GM23338 (cell line): ENCODE results near the gene GPR33. TPM values are rescaled to one million over a fixed set of nuclear protein-coding genes. Genes with fewer than 3 reads are reported as not detected.
A peak's percentile ranks its signal among the peaks of the same experiment; 100 is the strongest.

Experiments used
- ATAC-seq: fragments of 200-7000 bp; cut with Tn5 transposase; 3 replicates; pipeline ENCODE4 v1.9.1; 2020
- DNase-seq: peaks from one replicate; pipeline ENCODE4 v3.0.0-alpha.2; 2015; ENCODE audit warnings: low spot score
- H2AFZ ChIP-seq: fragments of 200-600 bp; sonication (generic); 2 replicates; pipeline ENCODE4 v1.8.0; 2016; ENCODE audit warnings: antibody characterized with exemption, mild to moderate bottlenecking, moderate library complexity
- H3F3A ChIP-seq: fragments of 200-600 bp; sonication (generic); replicated peaks from 2 replicates; pipeline ENCODE4 v1.8.0; 2017; ENCODE audit warnings: antibody characterized with exemption, mixed run types, low read depth
- H3K27ac ChIP-seq: fragments of 200-600 bp; sonication (generic); 2 replicates; pipeline ENCODE4 v1.6.1; 2016; ENCODE audit warnings: low read depth
- H3K27me3 ChIP-seq: fragments of 200-600 bp; sonication (generic); 2 replicates; pipeline ENCODE4 v1.8.0; 2016; ENCODE audit warnings: mild to moderate bottlenecking, mixed run types, moderate library complexity; ENCODE audit not compliant: insufficient read depth
- H3K36me3 ChIP-seq: fragments of 200-600 bp; sonication (generic); 2 replicates; pipeline ENCODE4 v1.8.0; 2016; ENCODE audit warnings: mild to moderate bottlenecking; ENCODE audit not compliant: insufficient read depth
- H3K4me1 ChIP-seq: fragments of 200-600 bp; sonication (generic); 2 replicates; pipeline ENCODE4 v1.8.0; 2016; ENCODE audit warnings: mild to moderate bottlenecking, moderate library complexity; ENCODE audit not compliant: insufficient read depth
- H3K4me2 ChIP-seq: fragments of 200-600 bp; sonication (generic); 2 replicates; pipeline ENCODE4 v1.7.1; 2017; ENCODE audit warnings: mixed run types
- H3K4me3 ChIP-seq: fragments of 200-600 bp; sonication (generic); 2 replicates; pipeline ENCODE4 v1.6.1; 2016; ENCODE audit warnings: mixed run types
- H3K79me2 ChIP-seq: fragments of 200-600 bp; sonication (generic); replicated peaks from 2 replicates; pipeline ENCODE4 v1.8.0; 2017; ENCODE audit warnings: mild to moderate bottlenecking; ENCODE audit not compliant: insufficient read depth
- H3K9me2 ChIP-seq: fragments of 200-600 bp; sonication (generic); 2 replicates; pipeline ENCODE4 v1.8.0; 2017; ENCODE audit not compliant: insufficient read depth
- H4K20me1 ChIP-seq: fragments of 200-600 bp; sonication (generic); replicated peaks from 2 replicates; pipeline ENCODE4 v1.8.0; 2017; ENCODE audit warnings: mild to moderate bottlenecking; ENCODE audit not compliant: insufficient read depth
- H3K27ac Mint-ChIP-seq: 2 replicates; pipeline ENCODE4 v1.8.0; 2020; ENCODE audit warnings: inconsistent platforms, mild to moderate bottlenecking, moderate library complexity, mixed read lengths
- H3K27me3 Mint-ChIP-seq: 3 replicates; pipeline ENCODE4 v1.8.0; 2022; ENCODE audit warnings: low read depth, mild to moderate bottlenecking, moderate library complexity, mixed read lengths, inconsistent platforms; ENCODE audit not compliant: insufficient read depth, poor library complexity
- H3K36me3 Mint-ChIP-seq: 3 replicates; pipeline ENCODE4 v1.8.0; 2021; ENCODE audit warnings: low read depth, mild to moderate bottlenecking, inconsistent platforms, moderate library complexity, mixed read lengths
- H3K4me1 Mint-ChIP-seq: 3 replicates; pipeline ENCODE4 v1.8.0; 2020; ENCODE audit warnings: mild to moderate bottlenecking, inconsistent platforms, mixed read lengths
- H3K4me3 Mint-ChIP-seq: 3 replicates; pipeline ENCODE4 v1.8.0; 2021; ENCODE audit warnings: moderate library complexity, mild to moderate bottlenecking, inconsistent platforms, mixed read lengths
- H3K9me3 Mint-ChIP-seq: 3 replicates; pipeline ENCODE4 v1.8.0; 2020; ENCODE audit warnings: moderate library complexity, mild to moderate bottlenecking, inconsistent platforms, mixed read lengths
- CTCF ChIP-seq, 2 experiments: fragments of 200-600 bp in 1 of 2; sonication (generic) in 1 of 2; conservative IDR thresholded peaks; 2 replicates each; pipeline versions ENCODE4 v1.5.1 to v1.6.1; 2016 to 2017; ENCODE audit warnings: antibody characterized with exemption in 2 of 2, low read depth in 2 of 2, mild to moderate bottlenecking in 2 of 2, moderate library complexity in 1 of 2
- ETS1 ChIP-seq: IDR thresholded peaks from 2 replicates; pipeline ENCODE4 v1.6.1; 2016; ENCODE audit warnings: antibody characterized with exemption
- EZH2 ChIP-seq: fragments of 200-600 bp; sonication (generic); IDR thresholded peaks from one replicate; pipeline ENCODE4 v1.8.0; 2017; ENCODE audit warnings: antibody characterized with exemption, mild to moderate bottlenecking, low read depth; ENCODE audit not compliant: unreplicated experiment
- EZH2phosphoT487 ChIP-seq: fragments of 200-600 bp; sonication (generic); IDR thresholded peaks from one replicate; pipeline ENCODE4 v1.8.1; 2018; ENCODE audit warnings: antibody characterized with exemption; ENCODE audit not compliant: unreplicated experiment
- JUNB ChIP-seq: IDR thresholded peaks from one replicate; pipeline ENCODE4 v1.6.1; 2016; ENCODE audit warnings: antibody characterized with exemption; ENCODE audit not compliant: unreplicated experiment
- POLR2AphosphoS5 ChIP-seq: IDR thresholded peaks from 2 replicates; pipeline ENCODE4 v1.6.1; 2016; ENCODE audit warnings: antibody characterized with exemption, low read depth
- REST ChIP-seq: IDR thresholded peaks from one replicate; pipeline ENCODE4 v1.6.1; 2018; ENCODE audit warnings: antibody characterized with exemption; ENCODE audit not compliant: unreplicated experiment
- ZNF462 ChIP-seq: fragments of 250-450 bp; sonication (Bioruptor Pico); IDR thresholded peaks from 2 replicates; pipeline ENCODE4 v1.5.0; 2020; ENCODE audit warnings: mild to moderate bottlenecking, moderate library complexity
- polyA plus RNA-seq: library from polyadenylated mRNA; unstranded; fragments of >200 nt; fragmentation: Nextera tagmentation; extraction: Ambion mirVana; gene quantifications from 2 replicates; pipeline ENCODE4 v1.2.1, GENCODE V29; 2016
- total RNA-seq: library from RNA; depleted of rRNA; stranded (reverse); fragments of >200 nt; shearing (Covaris generic); gene quantifications from 2 replicates; pipeline ENCODE4 v1.2.3, GENCODE V29; 2014

GPR33 gene
- total and polyA plus RNA-seq, 2 experiments from 2014 or later = not detected

- Histone ChIP-seq H2AFZ (no peak overlapping the region), H3K36me3 (no peaks in the 10 kb centered on the region), H3K27me3 (no peaks in the 10 kb centered on the region), H3K9me2 (no peaks in the 10 kb centered on the region), H3K79me2 (no peaks in the 10 kb centered on the region), H3K4me1 (no peaks in the 10 kb centered on the region), H3F3A (no peaks in the 10 kb centered on the region), H3K27ac (no peak overlapping the region), H3K4me3 (no peak overlapping the region), H4K20me1 (no peaks in the 10 kb centered on the region), H3K4me2 (no peak overlapping the region)
- DNase-seq = peak; percentile 27
- Mint-ChIP-seq H3K36me3 (no peaks in the 10 kb centered on the region), H3K27me3 (no peaks in the 10 kb centered on the region), H3K27ac (no peak overlapping the region), H3K4me1 (no peaks in the 10 kb centered on the region), H3K9me3 (peaks cover 3% of the 10 kb centered on the region; the same call in 1 of the 3 replicates), H3K4me3 (no peak overlapping the region)
- peak; percentile 55 for ATAC-seq
- TF ChIP-seq CTCF (conservative IDR thresholded peaks at IDR 0.05; ENCODE audit: low read depth in 2 of 2) (peak in 1 of 2 experiments; percentile 32; a peak in 2 of 4 replicates), REST (no peak)
These were observed 39.2 kb upstream of the GPR33 start for GRCh38 chr14:31527087-31527486.

- Histone ChIP-seq H3F3A (no peaks in the 10 kb centered on the region), H3K4me2 (no peak overlapping the region), H3K27me3 (no peaks in the 10 kb centered on the region), H3K27ac (no peak overlapping the region), H3K4me3 (no peak overlapping the region), H3K4me1 (no peaks in the 10 kb centered on the region), H4K20me1 (no peaks in the 10 kb centered on the region), H2AFZ (no peak overlapping the region), H3K9me2 (no peaks in the 10 kb centered on the region), H3K79me2 (no peaks in the 10 kb centered on the region), H3K36me3 (no peaks in the 10 kb centered on the region)
- Mint-ChIP-seq H3K27ac (no peak overlapping the region), H3K36me3 (no peaks in the 10 kb centered on the region), H3K9me3 (no peaks in the 10 kb centered on the region), H3K4me3 (no peak overlapping the region), H3K27me3 (peaks cover 1% of the 10 kb centered on the region), H3K4me1 (no peaks in the 10 kb centered on the region)
- no peak for ATAC-seq
- DNase-seq = no peak
- no peak for TF ChIP-seq ETS1
- TF ChIP-seq JUNB = no peak
- no peak for TF ChIP-seq EZH2phosphoT487
- TF ChIP-seq ZNF462 = no peak
- TF ChIP-seq EZH2 = no peak
- no peak for TF ChIP-seq POLR2AphosphoS5
These were observed 23.0 kb upstream of the GPR33 start for GRCh38 chr14:31510855-31511254.
